AG04450 (cell line): ENCODE measurements around the gene ZMYND8. TPM values are rescaled to one million over a fixed set of nuclear protein-coding genes. Genes with fewer than 3 reads are reported as not detected.

ENCODE experiments used
- CTCF ChIA-PET: fragments of 300-600, 350-600 bp; formaldehyde crosslinking; extraction: SDS; loops from one replicate; lab custom pipeline; 2022; ENCODE audit warnings: antibody characterized with exemption, inconsistent platforms; lab: Charles Lee
- POLR2A ChIA-PET: fragments of 350-600 bp; formaldehyde crosslinking; extraction: SDS; loops from one replicate; lab custom pipeline; 2021; ENCODE audit warnings: antibody characterized with exemption, inconsistent platforms; lab: Yijun Ruan, JAX
- DNase-seq: peaks from one replicate; pipeline ENCODE4 v3.0.0-alpha.2; 2011; ENCODE audit warnings: low read depth, low spot score
- H3K27ac ChIP-seq: one replicate; pipeline ENCODE4 v1.5.1; 2012; ENCODE audit warnings: low read depth, low read length, control low read depth
- H3K27me3 ChIP-seq: one replicate; pipeline ENCODE4 v1.6.0; 2012; ENCODE audit warnings: low read length; ENCODE audit not compliant: control insufficient read depth, insufficient read depth
- H3K4me3 ChIP-seq: 2 replicates; pipeline ENCODE4 v1.5.1; 2011; ENCODE audit warnings: mild to moderate bottlenecking, low read depth, low read length, control low read depth
- H3K9me3 ChIP-seq: 2 replicates; pipeline ENCODE4 v1.5.1; 2012; ENCODE audit warnings: low read length; ENCODE audit not compliant: control insufficient read depth, insufficient read depth
- CTCF ChIP-seq: IDR thresholded peaks from 2 replicates; pipeline ENCODE4 v1.5.1; 2011; ENCODE audit warnings: low read depth, low read length, control low read depth, inconsistent platforms
- polyA plus RNA-seq: library from polyadenylated mRNA; depleted of rRNA; stranded (reverse); fragments of >200 nt; gene quantifications from 2 replicates; pipeline ENCODE4 v1.2.3, GENCODE V29; 2011

The ZMYND8 gene
- polyA plus RNA-seq, 1 experiment = 23.1 TPM

- Histone ChIP-seq H3K27me3 (no peaks in the 10 kb centered on the region), H3K4me3 (no peak overlapping the region), H3K27ac (no peak overlapping the region), H3K9me3 (no peaks in the 10 kb centered on the region)
- DNase-seq = no peak
- ChIA-PET CTCF (no interaction called here), POLR2A (interaction anchor here (0.5 to 0.6 kb wide), 2 partner anchors 50 to 66 kb away, joined by 5 to 6 read pairs; no protein-coding TSS in a partner anchor)
- TF ChIP-seq CTCF = no peak
Measured at GRCh38 chr20:47175493-47175892, 181.0 kb downstream of the ZMYND8 start.

- ChIA-PET POLR2A (no interaction called here), CTCF (interaction anchor here (0.6 to 0.9 kb wide), 2 partner anchors 276 to 408 kb away, joined by 3 read pairs; no protein-coding TSS in a partner anchor)
- H3K4me3 ChIP-seq = no peak overlapping the region
- TF ChIP-seq CTCF = no peak
- no peak overlapping the region for H3K27ac ChIP-seq
- no peak for DNase-seq
- H3K27me3 ChIP-seq = no peaks in the 10 kb centered on the region
- H3K9me3 ChIP-seq = no peaks in the 10 kb centered on the region
Measured at GRCh38 chr20:47174456-47175243, 181.8 kb downstream of the ZMYND8 start.

GRCh38 chr20:47173596-47174216 lies 182.8 kb downstream of the ZMYND8 start:
- TF ChIP-seq CTCF = no peak
- CTCF ChIA-PET = interaction anchor here (0.9 kb wide), 1 partner anchor 407 kb away, joined by 3 read pairs; no protein-coding TSS in a partner anchor
- Histone ChIP-seq H3K27ac (no peak overlapping the region), H3K9me3 (no peaks in the 10 kb centered on the region), H3K27me3 (no peaks in the 10 kb centered on the region), H3K4me3 (no peak overlapping the region)
- DNase-seq = no peak
- POLR2A ChIA-PET = no interaction called here

GRCh38 chr20:47172579-47172978 lies 183.9 kb downstream of the ZMYND8 start:
- no peak for DNase-seq
- Histone ChIP-seq H3K9me3 (no peaks in the 10 kb centered on the region), H3K4me3 (no peak overlapping the region), H3K27me3 (no peaks in the 10 kb centered on the region), H3K27ac (no peak overlapping the region)
- POLR2A ChIA-PET = no interaction called here
- TF ChIP-seq CTCF = no peak
- CTCF ChIA-PET = no interaction called here

GRCh38 chr20:47167846-47168245 lies 188.7 kb downstream of the ZMYND8 start:
- TF ChIP-seq CTCF = no peak
- CTCF ChIA-PET = interaction anchor here (0.6 kb wide), 1 partner anchor 410 kb away, joined by 5 read pairs; no protein-coding TSS in a partner anchor

More at GRCh38 chr20:47167846-47168245, 188.7 kb downstream of the ZMYND8 start:
- DNase-seq = no peak
- Histone ChIP-seq H3K4me3 (no peak overlapping the region), H3K27me3 (no peaks in the 10 kb centered on the region), H3K27ac (no peak overlapping the region), H3K9me3 (peaks cover 4% of the 10 kb centered on the region; the same call in 1 of the 2 replicates)
- POLR2A ChIA-PET = no interaction called here
